ENCODE results near the gene LEKR1. TPM values are rescaled to one million over a fixed set of nuclear protein-coding genes. Genes with fewer than 3 reads are reported as not detected.
"Not testable (repeated sequence)": the region's sequence is repeated elsewhere in the genome, so short reads cannot be mapped to it uniquely, and the experiment has no call there.

The LEKR1 gene
- total RNA-seq, 2 experiments from 2014 or later, result 0.76 to 1.1 TPM

GRCh38 chr3:156867920-156868319 lies 41.8 kb downstream of the LEKR1 start:
- Mint-ChIP-seq H3K36me3 (no peaks in the 10 kb centered on the region), H3K9me3 (ENCODE audit: low read depth) (peaks cover 4% of the 10 kb centered on the region), H3K27me3 (peaks cover under 1% of the 10 kb centered on the region), H3K27ac (no peak overlapping the region), H3K4me3 (no peak overlapping the region), H3K4me1 (no peaks in the 10 kb centered on the region)
- CTCF ChIA-PET, result no interaction called here
- DNase-seq, result no peak
- ATAC-seq, result no peak

GRCh38 chr3:156873906-156874305 lies 47.8 kb downstream of the LEKR1 start:
- ATAC-seq (no peak), DNase-seq (no peak)
- Mint-ChIP-seq H3K27me3 (peaks cover 2% of the 10 kb centered on the region), H3K4me1 (no peaks in the 10 kb centered on the region), H3K4me3 (no peak overlapping the region), H3K9me3 (ENCODE audit: low read depth) (peaks cover 26% of the 10 kb centered on the region), H3K27ac (no peak overlapping the region), H3K36me3 (peaks cover 11% of the 10 kb centered on the region)
- CTCF ChIA-PET, result no interaction called here

- ATAC-seq, H3K27me3 Mint-ChIP-seq, H3K4me1 Mint-ChIP-seq, H3K4me3 Mint-ChIP-seq, H3K36me3 Mint-ChIP-seq, DNase-seq, H3K27ac Mint-ChIP-seq: not testable (repeated sequence)
- H3K9me3 Mint-ChIP-seq (ENCODE audit: low read depth), result peaks cover 28% of the 10 kb centered on the region
- CTCF ChIA-PET, result interaction anchor here (0.6 kb wide), 1 partner anchor 18 kb away, joined by 3 read pairs; no protein-coding TSS in a partner anchor
Observed at GRCh38 chr3:156879491-156879890, 53.3 kb downstream of the LEKR1 start.

GRCh38 chr3:156885761-156886160 lies 59.6 kb downstream of the LEKR1 start:
- no peak for ATAC-seq
- peaks cover 9% of the 10 kb centered on the region for H3K9me3 Mint-ChIP-seq (ENCODE audit: low read depth)
- peaks cover 3% of the 10 kb centered on the region for H3K36me3 Mint-ChIP-seq
- no peaks in the 10 kb centered on the region for H3K4me1 Mint-ChIP-seq
- CTCF ChIA-PET, result no interaction called here
- no peak overlapping the region for H3K27ac Mint-ChIP-seq
- DNase-seq, result no peak
- H3K27me3 Mint-ChIP-seq, result peaks cover 2% of the 10 kb centered on the region
- H3K4me3 Mint-ChIP-seq, result no peak overlapping the region

GRCh38 chr3:156888176-156888575 lies 62.0 kb downstream of the LEKR1 start:
- Mint-ChIP-seq H3K9me3 (ENCODE audit: low read depth) (peaks cover 7% of the 10 kb centered on the region), H3K4me1 (peaks cover 3% of the 10 kb centered on the region), H3K4me3 (no peak overlapping the region), H3K27ac (no peak overlapping the region), H3K36me3 (peaks cover 4% of the 10 kb centered on the region), H3K27me3 (peaks cover 2% of the 10 kb centered on the region)
- DNase-seq (no peak), ATAC-seq (no peak)
- CTCF ChIA-PET, result interaction anchor here (0.6 kb wide), 1 partner anchor 9 kb away, joined by 3 read pairs; no protein-coding TSS in a partner anchor

- DNase-seq (no peak), ATAC-seq (no peak)
- Mint-ChIP-seq H3K27me3 (peaks cover 2% of the 10 kb centered on the region), H3K36me3 (peaks cover 4% of the 10 kb centered on the region), H3K9me3 (ENCODE audit: low read depth) (peaks cover 5% of the 10 kb centered on the region), H3K4me1 (peaks cover 3% of the 10 kb centered on the region), H3K27ac (no peak overlapping the region), H3K4me3 (no peak overlapping the region)
- CTCF ChIA-PET, result interaction anchor here (0.6 kb wide), 1 partner anchor 9 kb away, joined by 3 read pairs; no protein-coding TSS in a partner anchor
Observed at GRCh38 chr3:156888576-156888975, 62.4 kb downstream of the LEKR1 start.

GRCh38 chr3:156892701-156893100 lies 66.5 kb downstream of the LEKR1 start:
- no peaks in the 10 kb centered on the region for H3K9me3 Mint-ChIP-seq (ENCODE audit: low read depth)
- DNase-seq (no peak), ATAC-seq (no peak)
- H3K36me3 Mint-ChIP-seq, result peaks cover 2% of the 10 kb centered on the region
- H3K4me1 Mint-ChIP-seq, result peaks cover 3% of the 10 kb centered on the region
- CTCF ChIA-PET, result no interaction called here
- H3K27me3 Mint-ChIP-seq, result peaks cover 2% of the 10 kb centered on the region
- H3K4me3 Mint-ChIP-seq, result no peak overlapping the region
- no peak overlapping the region for H3K27ac Mint-ChIP-seq

- CTCF ChIA-PET, H3K4me3 Mint-ChIP-seq: not testable (repeated sequence)
Observed at GRCh38 chr3:156895374-156895773, 69.2 kb downstream of the LEKR1 start.

GRCh38 chr3:156897851-156898250 lies 71.7 kb downstream of the LEKR1 start:
- not testable (repeated sequence) for ATAC-seq; H3K27me3 Mint-ChIP-seq; H3K27ac Mint-ChIP-seq; H3K4me1 Mint-ChIP-seq; H3K36me3 Mint-ChIP-seq; DNase-seq; H3K9me3 Mint-ChIP-seq (ENCODE audit: low read depth); H3K4me3 Mint-ChIP-seq
- CTCF ChIA-PET, result interaction anchor here (0.7 kb wide), 2 partner anchors 9 to 18 kb away, joined by 3 read pairs; no protein-coding TSS in a partner anchor

More at GRCh38 chr3:156895374-156895773, 69.2 kb downstream of the LEKR1 start:
- not testable (repeated sequence) for DNase-seq; H3K4me1 Mint-ChIP-seq; H3K27ac Mint-ChIP-seq; H3K27me3 Mint-ChIP-seq; H3K36me3 Mint-ChIP-seq; ATAC-seq; H3K9me3 Mint-ChIP-seq (ENCODE audit: low read depth)

- Mint-ChIP-seq H3K27me3 (no peaks in the 10 kb centered on the region), H3K9me3 (ENCODE audit: low read depth) (no peaks in the 10 kb centered on the region), H3K4me3 (no peak overlapping the region), H3K27ac (no peak overlapping the region), H3K4me1 (no peaks in the 10 kb centered on the region), H3K36me3 (no peaks in the 10 kb centered on the region)
- CTCF ChIA-PET, result no interaction called here
- ATAC-seq, result no peak
- DNase-seq, result no peak
Observed at GRCh38 chr3:156898296-156898880, 72.2 kb downstream of the LEKR1 start.

GRCh38 chr3:156899951-156900350 lies 73.8 kb downstream of the LEKR1 start:
- Mint-ChIP-seq H3K36me3 (no peaks in the 10 kb centered on the region), H3K9me3 (ENCODE audit: low read depth) (no peaks in the 10 kb centered on the region), H3K4me1 (no peaks in the 10 kb centered on the region), H3K4me3 (no peak overlapping the region), H3K27ac (no peak overlapping the region), H3K27me3 (no peaks in the 10 kb centered on the region)
- CTCF ChIA-PET, result no interaction called here
- DNase-seq, result no peak
- no peak for ATAC-seq

GRCh38 chr3:156902916-156903315 lies 76.8 kb downstream of the LEKR1 start:
- ATAC-seq (no peak), DNase-seq (no peak)
- Mint-ChIP-seq H3K4me1 (no peaks in the 10 kb centered on the region), H3K27me3 (peaks cover 6% of the 10 kb centered on the region), H3K9me3 (ENCODE audit: low read depth) (no peaks in the 10 kb centered on the region), H3K4me3 (no peak overlapping the region), H3K36me3 (no peaks in the 10 kb centered on the region), H3K27ac (no peak overlapping the region)
- CTCF ChIA-PET, result no interaction called here

- Mint-ChIP-seq H3K27ac (no peak overlapping the region), H3K9me3 (ENCODE audit: low read depth) (no peaks in the 10 kb centered on the region), H3K36me3 (no peaks in the 10 kb centered on the region), H3K4me3 (no peak overlapping the region), H3K4me1 (no peaks in the 10 kb centered on the region), H3K27me3 (peaks cover 13% of the 10 kb centered on the region)
- no peak for ATAC-seq
- DNase-seq, result no peak
- CTCF ChIA-PET, result no interaction called here
Observed at GRCh38 chr3:156906275-156906674, 80.1 kb downstream of the LEKR1 start.

GRCh38 chr3:156908398-156908797 lies 82.2 kb downstream of the LEKR1 start:
- Mint-ChIP-seq H3K9me3 (ENCODE audit: low read depth) (no peaks in the 10 kb centered on the region), H3K4me1 (no peaks in the 10 kb centered on the region), H3K27me3 (peaks cover 16% of the 10 kb centered on the region), H3K36me3 (no peaks in the 10 kb centered on the region), H3K27ac (no peak overlapping the region), H3K4me3 (no peak overlapping the region)
- ATAC-seq (no peak), DNase-seq (no peak)
- CTCF ChIA-PET, result no interaction called here

Data from activated CD8-positive, alpha-beta memory T cell treated with anti-CD3 and anti-CD28 coated beads, Interleukin-2, amount 10 ng/mL, durations not matched to agents 7 days and 5 days (primary cell).